Tibial nerve (tissue), 4 donors: ENCODE measurements around the gene TMEM132E.

Experiments used
- CTCF ChIP-seq, 5 experiments: fragments of 200-600 bp in 3 of 5; fragments of 450-650 bp in 2 of 5; sonication (generic) in 3 of 5; IDR thresholded peaks; one replicate each; pipeline ENCODE4 v1.5.1; 2016 to 2019; ENCODE audit warnings: antibody characterized with exemption in 5 of 5, mild to moderate bottlenecking in 3 of 5, moderate library complexity in 2 of 5
- EP300 ChIP-seq, 2 donors: sonication (generic); formaldehyde crosslinking; IDR thresholded peaks; one replicate each; pipeline ENCODE4 v1.6.1; 2017; ENCODE audit warnings: antibody characterized with exemption in 2 of 2, mild to moderate bottlenecking in 1 of 2

- no peak for TF ChIP-seq CTCF (IDR thresholded peaks at IDR 0.05)
- no peak for TF ChIP-seq EP300 (IDR thresholded peaks at IDR 0.05)
Measured at GRCh38 chr17:34628879-34629278, 49.5 kb downstream of the TMEM132E start.
